ENCODE results near the gene IL22RA1. TPM values are rescaled to one million over a fixed set of nuclear protein-coding genes. Genes with fewer than 3 reads are reported as not detected.

Gene IL22RA1
- total RNA-seq, 2 experiments from 2014 or later: not detected

DNA sequence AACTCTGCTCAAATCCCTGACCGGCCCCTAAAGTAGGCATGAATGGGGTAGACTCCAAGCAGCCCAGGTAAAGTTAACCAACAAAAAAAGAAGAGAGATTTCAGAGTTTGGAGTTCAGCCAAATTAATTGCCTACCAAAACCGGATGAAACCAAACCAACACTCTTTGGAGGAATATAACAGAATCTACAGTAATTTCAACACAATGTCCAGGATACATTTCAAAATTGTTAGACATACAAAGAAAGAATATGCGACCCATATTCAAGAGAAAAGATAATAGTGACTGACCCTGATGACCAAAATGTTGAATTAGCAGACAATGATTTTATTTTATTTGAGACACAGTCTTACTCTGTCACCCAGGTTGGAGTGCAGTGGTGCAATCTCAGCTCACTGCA lies 12.6 kb downstream of the IL22RA1 start:
- Mint-ChIP-seq H3K27ac (no peak overlapping the region), H3K4me1 (ENCODE audit: low read depth) (no peaks in the 10 kb centered on the region), H3K36me3 (peaks cover 2% of the 10 kb centered on the region), H3K9me3 (peaks cover 16% of the 10 kb centered on the region), H3K4me3 (no peak overlapping the region), H3K27me3 (peaks cover 4% of the 10 kb centered on the region)
- ChIA-PET CTCF (interaction anchor here (0.7 kb wide), 1 partner anchor 35 kb away, joined by 3 read pairs; no protein-coding TSS in a partner anchor), POLR2A (no interaction called here)
- DNase-seq: no peak
- intact Hi-C loops (cut with micrococcal nuclease): no loop called here

GRCh38 chr1:24127801-24128363 lies 15.1 kb downstream of the IL22RA1 start:
- CTCF ChIA-PET: interaction anchor here (0.7 kb wide), 1 partner anchor 98 kb away, joined by 3 read pairs; no protein-coding TSS in a partner anchor
- no peak for DNase-seq
- POLR2A ChIA-PET: no interaction called here
- H3K27me3 Mint-ChIP-seq: peaks cover 4% of the 10 kb centered on the region
- peaks cover 14% of the 10 kb centered on the region for H3K9me3 Mint-ChIP-seq
- H3K36me3 Mint-ChIP-seq: no peaks in the 10 kb centered on the region
- H3K27ac Mint-ChIP-seq: no peak overlapping the region
- intact Hi-C loops (cut with micrococcal nuclease): no loop called here
- no peaks in the 10 kb centered on the region for H3K4me1 Mint-ChIP-seq (ENCODE audit: low read depth)
- no peak overlapping the region for H3K4me3 Mint-ChIP-seq

DNA sequence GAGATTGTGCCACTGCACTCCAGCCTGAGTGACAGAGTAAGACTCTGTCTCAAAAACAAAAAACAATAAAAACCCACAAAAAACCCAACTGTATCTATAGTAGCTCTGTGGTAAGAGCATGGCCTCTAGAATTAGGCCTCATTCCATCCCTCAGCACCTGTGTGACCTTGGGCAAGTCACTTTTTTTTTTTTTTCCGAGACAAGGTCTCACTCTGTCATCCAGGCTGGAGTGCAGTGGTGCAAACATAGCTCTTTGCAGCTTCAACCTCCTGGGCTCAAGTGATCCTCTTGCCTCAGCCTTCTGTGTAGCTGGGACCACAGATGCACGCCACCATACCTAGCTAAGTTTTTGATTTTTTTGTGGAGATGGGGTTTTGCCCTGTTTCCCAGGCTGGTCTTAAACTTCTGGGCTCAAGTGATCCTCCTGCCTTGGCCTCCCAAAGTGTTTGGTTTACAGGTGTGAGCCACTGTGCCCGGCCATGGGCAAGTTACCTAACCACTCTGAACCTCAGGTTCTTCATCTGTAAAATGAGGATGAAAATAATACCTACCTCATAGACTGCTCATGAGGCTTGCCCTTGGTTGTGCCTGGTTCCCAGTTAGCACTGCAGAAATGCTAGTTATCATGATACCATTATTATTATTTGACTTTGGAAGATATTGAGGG lies 15.7 kb downstream of the IL22RA1 start:
- Mint-ChIP-seq H3K9me3 (peaks cover 14% of the 10 kb centered on the region), H3K27me3 (peaks cover 2% of the 10 kb centered on the region), H3K4me1 (ENCODE audit: low read depth) (no peaks in the 10 kb centered on the region), H3K36me3 (no peaks in the 10 kb centered on the region), H3K27ac (no peak overlapping the region), H3K4me3 (no peak overlapping the region)
- POLR2A ChIA-PET: no interaction called here
- no peak for DNase-seq
- CTCF ChIA-PET: interaction anchor here (0.6 to 0.7 kb wide), 2 partner anchors 98 to 216 kb away, joined by 3 to 5 read pairs; no protein-coding TSS in a partner anchor
- intact Hi-C loops (cut with micrococcal nuclease): no loop called here

GRCh38 chr1:24126672-24127023 lies 16.3 kb downstream of the IL22RA1 start:
- CTCF ChIA-PET: interaction anchor here (0.6 to 1.4 kb wide), 4 partner anchors 23 to 217 kb away, joined by 3 to 7 read pairs (median 4); no protein-coding TSS in a partner anchor
- Mint-ChIP-seq H3K4me1 (ENCODE audit: low read depth) (no peaks in the 10 kb centered on the region), H3K27me3 (peaks cover 2% of the 10 kb centered on the region), H3K27ac (no peak overlapping the region), H3K9me3 (peaks cover 14% of the 10 kb centered on the region), H3K4me3 (no peak overlapping the region), H3K36me3 (no peaks in the 10 kb centered on the region)
- intact Hi-C loops (cut with micrococcal nuclease): no loop called here
- POLR2A ChIA-PET: no interaction called here
- DNase-seq: no peak

DNA sequence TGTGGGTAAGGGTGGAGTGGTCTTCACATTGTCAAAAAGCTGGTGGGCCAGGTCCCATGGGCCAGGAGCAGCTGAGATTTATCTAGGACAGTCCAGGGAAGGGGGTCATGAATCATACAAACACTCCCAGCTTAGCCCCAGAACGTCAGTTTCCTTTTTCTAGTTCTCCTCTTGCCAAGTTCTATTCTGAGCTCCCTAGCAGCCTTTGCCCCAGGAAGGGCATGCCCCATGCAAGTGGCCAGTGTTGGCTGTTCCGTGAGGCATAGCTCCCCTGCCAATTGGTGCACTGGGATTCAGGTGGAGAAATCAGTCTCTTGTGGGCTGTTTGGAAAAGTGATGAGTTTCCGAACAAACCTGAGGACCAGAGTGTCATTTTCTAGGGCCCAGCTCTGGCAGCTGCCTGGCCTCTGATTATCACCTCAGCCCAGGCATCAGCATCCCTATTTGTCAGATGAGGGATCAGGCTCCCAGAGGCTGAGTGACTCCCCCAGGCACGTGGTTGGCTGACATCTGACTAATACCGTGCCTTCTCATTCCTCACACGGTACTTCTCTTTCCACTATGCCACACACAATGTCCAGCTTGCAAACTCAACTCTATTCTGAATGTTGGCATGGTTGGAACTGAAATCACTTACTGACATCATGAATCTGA lies 16.8 kb downstream of the IL22RA1 start:
- POLR2A ChIA-PET: no interaction called here
- intact Hi-C loops (cut with micrococcal nuclease): no loop called here
- H3K36me3 Mint-ChIP-seq: no peaks in the 10 kb centered on the region
- peaks cover 12% of the 10 kb centered on the region for H3K9me3 Mint-ChIP-seq
- no peaks in the 10 kb centered on the region for H3K4me1 Mint-ChIP-seq (ENCODE audit: low read depth)
- no peak overlapping the region for H3K27ac Mint-ChIP-seq
- CTCF ChIA-PET: interaction anchor here (0.8 to 1.4 kb wide), 3 partner anchors 24 to 73 kb away, joined by 3 to 7 read pairs (median 4); no protein-coding TSS in a partner anchor
- no peak overlapping the region for H3K4me3 Mint-ChIP-seq
- peaks cover 2% of the 10 kb centered on the region for H3K27me3 Mint-ChIP-seq
- DNase-seq: peak; percentile 32

DNA sequence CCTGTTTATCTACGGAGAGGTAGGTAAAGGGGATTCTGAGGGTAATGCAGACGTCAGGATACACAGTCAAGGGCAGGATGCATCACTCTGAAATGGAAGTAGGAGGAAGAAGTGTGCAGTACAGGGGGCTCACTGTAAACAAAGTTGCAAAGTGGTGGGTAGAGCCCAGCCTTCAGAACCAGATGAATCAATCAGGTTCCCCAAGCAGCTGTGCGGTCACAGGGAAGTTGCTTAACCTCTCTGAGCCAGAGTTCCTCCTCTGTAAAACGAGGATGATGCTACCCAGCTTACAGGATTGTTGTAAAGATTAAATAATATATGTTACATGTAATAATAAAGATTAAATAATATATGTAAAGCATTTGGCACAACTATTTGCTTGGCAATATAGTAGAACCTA lies 17.5 kb downstream of the IL22RA1 start:
- ChIA-PET CTCF (interaction anchor here (1.4 kb wide), 2 partner anchors 24 to 54 kb away, joined by 3 to 7 read pairs; no protein-coding TSS in a partner anchor), POLR2A (no interaction called here)
- intact Hi-C loops (cut with micrococcal nuclease): no loop called here
- H3K9me3 Mint-ChIP-seq: peaks cover 8% of the 10 kb centered on the region
- H3K4me3 Mint-ChIP-seq: no peak overlapping the region
- no peak for DNase-seq
- H3K27me3 Mint-ChIP-seq: peaks cover 5% of the 10 kb centered on the region
- H3K27ac Mint-ChIP-seq: no peak overlapping the region
- no peaks in the 10 kb centered on the region for H3K36me3 Mint-ChIP-seq
- no peaks in the 10 kb centered on the region for H3K4me1 Mint-ChIP-seq (ENCODE audit: low read depth)

- Mint-ChIP-seq H3K4me3 (no peak overlapping the region), H3K4me1 (ENCODE audit: low read depth) (no peaks in the 10 kb centered on the region), H3K27ac (no peak overlapping the region), H3K36me3 (no peaks in the 10 kb centered on the region), H3K27me3 (peaks cover 8% of the 10 kb centered on the region), H3K9me3 (peaks cover 3% of the 10 kb centered on the region)
- ChIA-PET CTCF (no interaction called here), POLR2A (no interaction called here)
- no peak for DNase-seq
- intact Hi-C loops (cut with micrococcal nuclease): no loop called here
Observed at GRCh38 chr1:24124980-24125379, 18.0 kb downstream of the IL22RA1 start.

GRCh38 chr1:24123611-24124010 lies 19.3 kb downstream of the IL22RA1 start:
- intact Hi-C loops (cut with micrococcal nuclease): no loop called here
- no peaks in the 10 kb centered on the region for H3K4me1 Mint-ChIP-seq (ENCODE audit: low read depth)
- H3K4me3 Mint-ChIP-seq: no peak overlapping the region
- H3K27ac Mint-ChIP-seq: no peak overlapping the region
- ChIA-PET CTCF (interaction anchor here (1.3 kb wide), 1 partner anchor 26 kb away, joined by 3 read pairs; no protein-coding TSS in a partner anchor), POLR2A (no interaction called here)
- H3K36me3 Mint-ChIP-seq: no peaks in the 10 kb centered on the region
- DNase-seq: no peak
- peaks cover 18% of the 10 kb centered on the region for H3K27me3 Mint-ChIP-seq
- no peaks in the 10 kb centered on the region for H3K9me3 Mint-ChIP-seq

DNA sequence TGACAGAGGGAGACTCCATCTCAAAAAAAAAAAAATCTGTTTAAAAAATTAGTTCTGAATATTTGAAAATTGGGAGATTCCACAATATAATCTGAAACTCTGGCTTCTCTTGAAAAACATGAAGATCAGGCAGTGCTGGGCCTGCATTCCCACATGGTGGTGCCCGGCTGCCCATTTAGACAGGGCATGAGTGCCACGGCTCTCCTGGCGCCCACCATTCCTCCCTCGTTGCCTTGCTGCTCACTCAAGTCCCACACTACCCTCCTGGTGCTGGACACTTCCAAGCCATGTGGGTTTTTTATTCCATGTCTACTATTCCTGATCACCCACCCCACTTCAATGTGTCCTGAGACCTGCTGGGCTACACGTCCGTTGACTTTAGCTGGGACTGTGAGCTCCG lies 20.2 kb downstream of the IL22RA1 start:
- H3K36me3 Mint-ChIP-seq: no peaks in the 10 kb centered on the region
- H3K4me3 Mint-ChIP-seq: no peak overlapping the region
- ChIA-PET CTCF (interaction anchor here (1.3 kb wide), 1 partner anchor 27 kb away, joined by 3 read pairs; no protein-coding TSS in a partner anchor), POLR2A (no interaction called here)
- intact Hi-C loops (cut with micrococcal nuclease): no loop called here
- peaks cover 23% of the 10 kb centered on the region for H3K27me3 Mint-ChIP-seq
- H3K9me3 Mint-ChIP-seq: no peaks in the 10 kb centered on the region
- H3K27ac Mint-ChIP-seq: no peak overlapping the region
- no peak for DNase-seq
- H3K4me1 Mint-ChIP-seq (ENCODE audit: low read depth): no peaks in the 10 kb centered on the region

DNA sequence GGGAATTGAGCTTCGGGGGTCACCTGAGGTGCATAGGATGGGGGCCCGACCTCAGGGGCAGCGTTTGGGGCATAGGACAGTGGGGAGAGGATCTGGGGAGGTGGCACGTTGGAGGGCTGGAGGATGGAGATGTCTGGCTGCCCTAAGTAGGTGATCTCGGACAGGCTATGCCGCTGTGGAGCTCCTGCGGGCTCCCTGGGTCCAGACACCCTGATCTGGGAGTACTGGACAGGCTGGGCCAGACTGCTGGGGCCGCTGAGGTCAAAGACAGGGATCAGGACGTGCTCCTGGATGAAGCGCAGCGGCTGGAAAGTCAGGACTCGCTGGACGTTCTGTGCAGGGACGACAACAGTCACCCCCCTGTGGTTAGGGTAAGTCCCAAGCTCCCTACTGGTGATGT lies 21.5 kb downstream of the IL22RA1 start:
- DNase-seq: no peak
- H3K36me3 Mint-ChIP-seq: no peaks in the 10 kb centered on the region
- H3K4me1 Mint-ChIP-seq (ENCODE audit: low read depth): no peaks in the 10 kb centered on the region
- ChIA-PET CTCF (no interaction called here), POLR2A (no interaction called here)
- H3K27ac Mint-ChIP-seq: no peak overlapping the region
- H3K27me3 Mint-ChIP-seq: peaks cover 31% of the 10 kb centered on the region
- no peak overlapping the region for H3K4me3 Mint-ChIP-seq
- no peaks in the 10 kb centered on the region for H3K9me3 Mint-ChIP-seq
- intact Hi-C loops (cut with micrococcal nuclease): no loop called here

GRCh38 chr1:24120965-24121364 lies 22.0 kb downstream of the IL22RA1 start:
- ChIA-PET CTCF (no interaction called here), POLR2A (no interaction called here)
- intact Hi-C loops (cut with micrococcal nuclease): no loop called here
- no peak overlapping the region for H3K27ac Mint-ChIP-seq
- no peaks in the 10 kb centered on the region for H3K4me1 Mint-ChIP-seq (ENCODE audit: low read depth)
- H3K4me3 Mint-ChIP-seq: no peak overlapping the region
- no peaks in the 10 kb centered on the region for H3K9me3 Mint-ChIP-seq
- DNase-seq: no peak
- H3K27me3 Mint-ChIP-seq: peaks cover 34% of the 10 kb centered on the region
- no peaks in the 10 kb centered on the region for H3K36me3 Mint-ChIP-seq

DNA sequence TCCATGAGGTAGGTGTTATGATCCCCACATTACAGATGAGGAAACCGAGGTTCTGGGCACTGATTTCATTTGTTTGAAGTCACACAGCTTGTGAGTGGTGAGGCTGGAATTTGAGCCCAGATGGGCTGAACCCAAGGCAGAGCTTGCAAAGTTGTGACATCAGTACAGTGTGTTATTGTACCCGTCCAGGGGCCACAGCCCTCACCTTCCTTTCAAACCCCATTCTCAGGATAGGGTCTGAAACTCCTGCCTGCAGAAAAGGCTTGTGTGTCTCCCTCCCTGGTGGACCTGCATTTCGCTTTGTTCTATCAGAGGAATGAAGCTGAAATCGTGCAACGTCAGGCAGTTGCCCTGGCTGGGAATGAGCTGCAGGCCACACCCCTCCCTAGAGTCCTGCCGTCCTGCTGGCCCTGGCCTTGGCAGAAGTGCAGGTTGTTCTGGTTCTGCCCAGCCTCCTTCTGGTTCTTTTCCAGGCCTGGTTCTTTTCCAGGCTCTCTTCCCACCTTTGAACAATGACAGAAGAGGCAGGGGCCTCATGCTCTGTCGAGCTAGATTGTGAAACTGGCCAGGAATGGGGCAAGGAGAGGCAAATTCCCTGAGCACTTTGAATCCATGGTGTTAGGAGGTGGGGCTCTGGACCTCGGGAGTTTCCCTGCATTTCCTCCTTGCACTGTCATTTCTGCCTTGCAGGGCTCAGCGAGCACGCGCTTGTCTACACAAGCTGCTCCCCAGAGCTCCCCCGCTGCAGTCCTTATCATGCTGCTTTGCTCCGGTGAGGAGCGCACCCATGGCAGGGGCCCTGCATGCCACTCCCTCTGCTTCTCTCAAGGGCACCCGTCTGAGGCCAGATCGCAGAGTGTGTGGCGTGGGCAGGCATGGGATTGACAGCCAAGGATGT lies 22.8 kb downstream of the IL22RA1 start:
- intact Hi-C loops (cut with micrococcal nuclease): no loop called here
- H3K9me3 Mint-ChIP-seq: no peaks in the 10 kb centered on the region
- no peak overlapping the region for H3K27ac Mint-ChIP-seq
- H3K36me3 Mint-ChIP-seq: no peaks in the 10 kb centered on the region
- H3K4me1 Mint-ChIP-seq (ENCODE audit: low read depth): no peaks in the 10 kb centered on the region
- H3K4me3 Mint-ChIP-seq: no peak overlapping the region
- ChIA-PET CTCF (no interaction called here), POLR2A (no interaction called here)
- peaks cover 35% of the 10 kb centered on the region for H3K27me3 Mint-ChIP-seq
- DNase-seq: no peak
